M059J (cell line): ENCODE results near the gene DUSP2. TPM values are rescaled to one million over a fixed set of nuclear protein-coding genes. Genes with fewer than 3 reads are reported as not detected.

Source experiments
- DNase-seq: peaks from one replicate; pipeline ENCODE4 v3.0.0-alpha.2; 2012; ENCODE audit warnings: low read depth
- total RNA-seq: library from RNA; depleted of rRNA; stranded (reverse); fragments of >200 nt; shearing (Covaris generic); gene quantifications from 2 replicates; pipeline ENCODE4 v1.2.3, GENCODE V29; 2014; rRNA removed

DUSP2 gene
- total RNA-seq, 1 experiment from 2014 or later, result 103 TPM

GRCh38 chr2:96102596-96103186, 42.5 kb downstream of the DUSP2 start:
- DNase-seq, result no peak

GRCh38 chr2:96100893-96101304, 44.3 kb downstream of the DUSP2 start:
- DNase-seq, result no peak

- no peak for DNase-seq
Measured at GRCh38 chr2:96099861-96100798, 45.1 kb downstream of the DUSP2 start.

GRCh38 chr2:96098900-96099590, 46.2 kb downstream of the DUSP2 start:
- DNase-seq, result no peak

GRCh38 chr2:96097951-96098823, 47.1 kb downstream of the DUSP2 start:
- DNase-seq, result no peak

- DNase-seq, result no peak
Measured at GRCh38 chr2:96097441-96097840, 47.8 kb downstream of the DUSP2 start.

- no peak for DNase-seq
Measured at GRCh38 chr2:96095116-96095636, 50.1 kb downstream of the DUSP2 start.

- DNase-seq, result no peak
Measured at GRCh38 chr2:96093528-96093927, 51.7 kb downstream of the DUSP2 start.

Other genes with a start within 250 kb of the DUSP2 start
- 7.1 TPM in 2 replicates for gene ANKRD36C, start 153.6 kb downstream of the DUSP2 start, total RNA-seq
- not detected in 2 replicates for gene GPAT2, start 110.5 kb downstream of the DUSP2 start, total RNA-seq
- gene ADRA2B, start 28.9 kb downstream of the DUSP2 start, total RNA-seq, result not detected in 2 replicates
- gene ASTL, start 6.9 kb downstream of the DUSP2 start, total RNA-seq, result 0.17 TPM in 1 of 2 replicates, not detected in the other
- gene STARD7, start 63.4 kb upstream of the DUSP2 start, total RNA-seq, result 134 and 160 TPM in 2 replicates
- 33.8 and 45.3 TPM in 2 replicates for gene TMEM127, start 120.6 kb upstream of the DUSP2 start, total RNA-seq
- gene CIAO1, start 120.8 kb upstream of the DUSP2 start, total RNA-seq, result 89.1 and 115 TPM in 2 replicates
- 26.8 and 51.4 TPM in 2 replicates for gene SNRNP200, start 160.1 kb upstream of the DUSP2 start, total RNA-seq
- 1.3 and 3.2 TPM in 2 replicates for gene ITPRIPL1, start 179.9 kb upstream of the DUSP2 start, total RNA-seq
- 35.5 and 53.6 TPM in 2 replicates for gene NCAPH, start 190.3 kb upstream of the DUSP2 start, total RNA-seq